Activated naive CD8-positive, alpha-beta T cell treated with anti-CD3 and anti-CD28 coated beads, Interleukin-2, amount 10 ng/mL, durations not matched to agents 7 days and 5 days (primary cell): Measurements from ENCODE around the gene ZNF516. TPM values are rescaled to one million over a fixed set of nuclear protein-coding genes. Genes with fewer than 3 reads are reported as not detected.
A peak's percentile ranks its signal among the peaks of the same experiment; 100 is the strongest.

Experiments
- ATAC-seq: fragments of 150-1000 bp; cut with Tn5 transposase; one replicate; pipeline ENCODE4 v1.10.0; 2021; ENCODE audit warnings: low read depth, moderate library complexity
- POLR2A ChIA-PET: fragments of 350-600 bp; sonication (Branson Sonifier 250); formaldehyde crosslinking; loops from one replicate; lab custom pipeline; 2021; ENCODE audit warnings: antibody characterized with exemption; lab: Charles Lee
- DNase-seq: peaks from one replicate; pipeline ENCODE4 v3.0.0; 2021
- H3K27ac Mint-ChIP-seq: one replicate; pipeline ENCODE4 v1.8.0; 2022; ENCODE audit warnings: mild to moderate bottlenecking, mixed read lengths
- H3K27me3 Mint-ChIP-seq: one replicate; pipeline ENCODE4 v1.8.0; 2022; ENCODE audit warnings: mild to moderate bottlenecking, moderate library complexity, mixed read lengths
- H3K36me3 Mint-ChIP-seq: one replicate; pipeline ENCODE4 v1.8.0; 2021; ENCODE audit warnings: mild to moderate bottlenecking, mixed read lengths
- H3K4me1 Mint-ChIP-seq: one replicate; pipeline ENCODE4 v1.8.0; 2021; ENCODE audit warnings: mixed read lengths
- H3K4me3 Mint-ChIP-seq: one replicate; pipeline ENCODE4 v1.8.0; 2022; ENCODE audit warnings: mild to moderate bottlenecking, moderate library complexity, mixed read lengths
- H3K9me3 Mint-ChIP-seq: one replicate; pipeline ENCODE4 v1.8.0; 2021; ENCODE audit warnings: mixed read lengths
- total RNA-seq, 2 experiments: library from RNA; stranded (reverse); gene quantifications; one replicate each; pipeline ENCODE4 v1.2.3, GENCODE V29; 2021

Gene ZNF516
- total RNA-seq, 2 experiments from 2014 or later: 6.9 to 8.0 TPM

DNA sequence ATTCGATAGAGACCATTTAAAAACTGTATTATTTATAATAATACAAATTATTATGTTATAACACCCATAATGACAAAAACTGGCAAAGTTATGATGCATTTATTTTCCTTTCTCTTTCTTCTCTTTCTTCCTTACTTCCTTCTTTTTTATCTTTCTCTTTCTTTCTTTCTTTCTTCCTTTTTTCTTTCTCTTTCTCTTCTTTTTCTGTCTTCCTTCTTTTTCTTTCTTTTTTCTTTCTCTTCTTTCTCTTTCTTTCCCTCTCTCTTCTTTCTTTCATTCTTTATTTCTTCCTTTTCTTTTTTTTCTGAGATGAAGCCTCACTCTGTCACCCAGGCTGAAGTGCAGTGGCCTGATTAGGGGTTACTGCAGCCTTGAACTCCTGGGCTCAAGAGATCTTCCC lies 27.5 kb upstream of the ZNF516 start:
- Mint-ChIP-seq H3K27me3 (peaks cover 54% of the 10 kb centered on the region), H3K4me3 (no peak overlapping the region), H3K4me1 (peaks cover 8% of the 10 kb centered on the region), H3K9me3 (no peaks in the 10 kb centered on the region), H3K36me3 (peaks cover 2% of the 10 kb centered on the region), H3K27ac (no peak overlapping the region)
- DNase-seq: no peak
- no peak for ATAC-seq
- POLR2A ChIA-PET: no interaction called here

DNA sequence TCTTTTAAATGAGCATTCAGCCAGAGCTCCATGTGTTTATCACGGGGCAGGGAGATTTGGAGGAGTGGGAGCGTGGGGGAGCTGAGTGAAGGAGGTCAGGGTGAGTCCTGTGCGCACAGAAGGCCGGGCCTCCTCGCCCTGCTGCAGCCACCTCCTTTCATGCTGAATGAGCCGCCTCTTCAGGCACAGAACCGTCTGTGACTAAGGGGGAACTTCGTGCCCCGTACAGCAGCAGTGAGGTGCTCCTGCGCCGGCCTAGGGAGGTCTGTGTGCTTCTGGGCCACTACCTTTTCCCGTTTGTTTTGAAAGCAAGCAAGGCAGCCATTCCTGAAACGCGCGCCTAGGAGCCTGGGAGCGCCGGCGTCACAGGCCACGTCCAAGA lies 27.1 kb upstream of the ZNF516 start:
- DNase-seq (no peak), ATAC-seq (no peak)
- no peaks in the 10 kb centered on the region for H3K9me3 Mint-ChIP-seq
- peaks cover 59% of the 10 kb centered on the region for H3K27me3 Mint-ChIP-seq
- POLR2A ChIA-PET: no interaction called here
- H3K27ac Mint-ChIP-seq: no peak overlapping the region
- peaks cover 2% of the 10 kb centered on the region for H3K36me3 Mint-ChIP-seq
- H3K4me1 Mint-ChIP-seq: peaks cover 8% of the 10 kb centered on the region
- H3K4me3 Mint-ChIP-seq: no peak overlapping the region

DNA sequence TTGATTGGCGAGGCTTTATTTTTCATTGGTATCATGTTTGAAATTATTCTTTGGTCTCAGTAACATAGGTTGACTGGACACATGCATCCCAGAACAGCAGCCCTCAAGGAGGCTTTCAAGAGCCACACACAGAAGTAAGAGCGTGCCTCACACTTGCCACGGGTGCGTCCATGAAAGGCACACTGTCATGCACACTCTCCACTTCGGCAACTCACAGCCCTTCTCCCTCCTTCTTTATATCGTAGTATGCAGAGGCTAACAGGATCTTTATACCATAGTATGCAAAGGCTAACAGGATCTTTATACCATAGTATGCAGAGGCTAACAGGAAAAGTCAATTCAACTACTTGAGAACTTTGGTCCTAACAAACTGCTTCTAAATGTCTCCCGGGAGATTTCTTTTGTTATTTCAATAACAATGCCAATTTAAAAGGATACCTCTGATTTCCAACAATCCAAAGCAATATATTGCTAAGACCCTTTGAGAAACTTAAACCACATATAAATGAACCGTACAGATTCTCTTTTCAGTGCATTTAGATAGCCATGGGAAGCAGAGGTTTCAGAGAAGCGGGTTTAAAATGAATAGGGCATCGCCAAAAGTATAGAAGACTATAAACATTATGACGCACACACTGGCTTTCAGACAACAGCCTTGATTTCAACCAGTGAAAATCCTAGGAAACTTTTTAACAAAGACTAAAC lies 26.5 kb upstream of the ZNF516 start:
- Mint-ChIP-seq H3K27ac (no peak overlapping the region), H3K27me3 (peaks cover 61% of the 10 kb centered on the region)

DNA sequence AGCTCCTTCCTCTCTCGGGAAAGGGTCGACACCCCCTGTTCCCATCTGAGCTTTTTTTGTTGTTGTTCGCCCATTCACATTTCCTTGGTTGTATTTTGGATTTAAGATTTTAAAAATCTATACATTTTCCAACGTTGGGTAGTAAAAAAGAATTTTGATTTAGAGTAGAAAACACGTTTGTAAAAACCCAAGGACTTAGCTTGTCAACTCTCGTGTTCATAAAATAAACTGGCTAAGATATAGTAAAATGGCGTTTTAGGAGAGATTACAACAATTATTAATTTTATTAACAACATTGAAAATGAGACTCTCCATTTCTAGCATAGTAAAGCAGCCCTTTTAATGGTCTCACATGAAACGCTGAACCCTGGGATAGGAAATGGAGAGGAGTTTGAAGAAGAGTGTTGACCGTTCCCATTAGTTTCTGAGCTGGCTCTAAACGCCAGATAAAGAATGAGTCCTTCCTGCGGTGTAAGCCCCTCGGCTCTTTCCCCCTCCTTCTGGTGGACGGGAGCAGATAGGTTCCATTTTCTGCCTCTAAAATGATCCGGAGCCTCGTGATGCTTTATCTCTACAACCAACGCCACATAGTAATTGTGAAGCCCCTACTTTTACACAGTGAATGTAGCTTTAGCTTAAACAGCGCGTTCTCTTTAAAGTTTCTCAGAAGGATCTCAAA lies 24.0 kb upstream of the ZNF516 start:
- H3K4me1 Mint-ChIP-seq: peaks cover 3% of the 10 kb centered on the region
- no peak overlapping the region for H3K27ac Mint-ChIP-seq
- peaks cover 2% of the 10 kb centered on the region for H3K36me3 Mint-ChIP-seq
- POLR2A ChIA-PET: no interaction called here
- peaks cover 52% of the 10 kb centered on the region for H3K27me3 Mint-ChIP-seq
- DNase-seq (no peak), ATAC-seq (no peak)
- H3K4me3 Mint-ChIP-seq: peak overlapping the region; percentile 35
- no peaks in the 10 kb centered on the region for H3K9me3 Mint-ChIP-seq

More for the DNA sequence above, 26.5 kb upstream of the ZNF516 start:
- ATAC-seq (no peak), DNase-seq (no peak)
- Mint-ChIP-seq H3K4me1 (peaks cover 8% of the 10 kb centered on the region), H3K9me3 (no peaks in the 10 kb centered on the region), H3K4me3 (no peak overlapping the region), H3K36me3 (peaks cover 2% of the 10 kb centered on the region)
- POLR2A ChIA-PET: no interaction called here

DNA sequence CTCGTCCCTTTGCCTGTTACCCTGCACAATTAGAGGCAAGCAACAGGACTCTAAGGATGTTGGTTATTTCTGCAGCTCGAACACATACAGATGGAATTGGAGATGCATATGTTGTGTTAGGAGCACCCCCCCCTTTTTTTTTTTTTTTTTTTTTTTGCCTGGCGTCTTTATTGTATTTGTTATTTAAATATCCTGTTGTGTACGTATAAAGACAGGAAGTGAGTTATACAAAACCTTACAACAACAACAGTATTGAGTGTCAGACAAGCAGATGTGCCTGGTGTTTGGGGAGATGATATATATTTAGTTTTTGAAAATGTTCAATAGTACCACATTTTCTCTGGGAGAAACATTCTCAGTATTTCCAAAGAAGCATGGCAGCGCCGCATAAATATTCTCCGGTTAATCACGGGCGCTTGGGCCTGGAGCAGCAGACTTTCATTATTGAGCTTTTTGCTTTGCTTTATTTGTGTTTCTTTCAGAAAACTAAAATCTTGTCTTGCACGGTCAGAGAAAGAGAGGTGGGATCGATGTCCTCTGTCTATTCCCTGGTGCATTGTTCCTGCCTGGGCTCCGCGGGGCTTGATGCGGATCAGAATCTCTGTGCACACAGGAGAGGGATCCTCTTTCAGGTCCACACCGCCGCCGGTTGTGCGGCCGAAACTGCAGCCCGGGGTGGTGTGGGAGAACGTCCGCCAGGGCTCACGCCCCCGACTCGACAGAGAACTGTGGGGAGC lies 23.2 kb upstream of the ZNF516 start:
- no peak for DNase-seq
- H3K27me3 Mint-ChIP-seq: peaks cover 49% of the 10 kb centered on the region
- POLR2A ChIA-PET: interaction anchor here (0.7 kb wide), 1 partner anchor 67 kb away, joined by 6 read pairs; no protein-coding TSS in a partner anchor

DNA sequence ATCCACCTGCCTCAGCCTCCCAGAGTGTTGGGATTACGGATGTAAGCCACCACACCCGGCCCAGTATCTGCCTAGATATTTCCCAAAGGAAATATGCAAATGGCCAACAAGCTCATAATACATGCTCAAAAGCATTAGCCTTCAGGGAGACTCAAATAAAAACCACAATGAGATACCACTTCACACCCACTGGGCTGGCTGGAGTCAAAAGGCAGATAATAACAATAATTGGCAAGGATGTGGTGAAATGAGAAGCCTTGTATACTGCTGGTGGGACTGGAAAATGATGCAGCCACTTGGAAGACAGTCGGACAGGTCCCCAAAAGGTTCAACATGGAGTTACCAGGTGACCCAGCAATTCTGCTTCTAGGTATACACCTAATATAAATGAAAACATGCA lies 20.5 kb upstream of the ZNF516 start:
- H3K36me3 Mint-ChIP-seq: peaks cover 2% of the 10 kb centered on the region
- no peaks in the 10 kb centered on the region for H3K9me3 Mint-ChIP-seq
- H3K27ac Mint-ChIP-seq: no peak overlapping the region
- ATAC-seq (no peak), DNase-seq (no peak)
- H3K27me3 Mint-ChIP-seq: peaks cover 44% of the 10 kb centered on the region
- POLR2A ChIA-PET: no interaction called here
- H3K4me3 Mint-ChIP-seq: no peak overlapping the region
- H3K4me1 Mint-ChIP-seq: peaks cover 3% of the 10 kb centered on the region

More for the DNA sequence above, 23.2 kb upstream of the ZNF516 start:
- ATAC-seq: no peak
- no peak overlapping the region for H3K27ac Mint-ChIP-seq
- peaks cover 3% of the 10 kb centered on the region for H3K4me1 Mint-ChIP-seq
- H3K4me3 Mint-ChIP-seq: peak overlapping the region; percentile 35
- H3K9me3 Mint-ChIP-seq: no peaks in the 10 kb centered on the region
- H3K36me3 Mint-ChIP-seq: peaks cover 2% of the 10 kb centered on the region

DNA sequence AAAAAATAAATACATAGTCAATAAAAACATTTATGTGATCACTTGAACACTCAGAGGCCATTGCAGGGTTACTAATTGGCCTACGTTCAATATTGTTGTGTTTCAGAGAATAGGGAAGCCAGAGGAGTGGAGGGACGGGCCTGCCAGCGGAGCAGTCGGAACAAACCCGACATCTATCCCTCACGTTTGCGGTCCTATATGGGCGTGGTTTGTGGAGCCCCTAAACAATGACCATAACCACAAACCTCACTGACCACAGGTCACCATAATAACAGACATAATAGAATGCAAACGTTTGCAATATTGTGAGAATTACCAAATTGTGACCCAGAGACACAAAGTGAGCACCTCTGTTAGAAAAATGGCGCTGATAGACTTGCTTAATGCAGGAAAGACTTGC lies 19.5 kb upstream of the ZNF516 start:
- POLR2A ChIA-PET: no interaction called here
- Mint-ChIP-seq H3K27me3 (peaks cover 39% of the 10 kb centered on the region), H3K36me3 (peaks cover 2% of the 10 kb centered on the region), H3K4me3 (no peak overlapping the region), H3K9me3 (no peaks in the 10 kb centered on the region), H3K4me1 (peaks cover 3% of the 10 kb centered on the region), H3K27ac (no peak overlapping the region)
- no peak for DNase-seq
- no peak for ATAC-seq

DNA sequence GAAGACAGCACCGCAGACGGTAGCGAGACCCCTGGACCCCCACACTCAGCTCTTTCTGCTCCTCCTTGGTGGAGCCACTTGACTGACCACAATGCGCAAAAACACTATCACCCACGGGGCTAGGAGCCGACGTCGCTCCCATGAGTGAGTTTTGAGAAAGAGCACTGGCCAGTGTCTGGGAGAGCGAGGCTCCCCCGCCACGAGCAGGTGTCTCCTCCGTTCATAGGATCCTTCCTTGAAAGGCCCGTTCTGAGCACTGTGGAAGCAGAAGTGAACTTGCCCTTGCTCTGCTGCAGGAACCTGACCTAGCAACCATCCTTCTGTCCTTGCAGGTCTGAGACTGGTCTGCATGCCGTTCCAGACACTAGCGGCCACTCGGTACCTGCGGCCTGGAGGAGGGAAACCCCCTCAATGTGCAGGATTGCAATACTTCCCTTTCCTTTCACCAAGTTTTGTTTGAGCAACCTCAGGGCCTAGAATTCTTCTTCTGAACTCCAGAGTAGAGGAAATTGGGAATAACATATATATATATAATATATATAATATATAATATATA lies 12.9 kb upstream of the ZNF516 start:
- no peaks in the 10 kb centered on the region for H3K36me3 Mint-ChIP-seq
- H3K9me3 Mint-ChIP-seq: no peaks in the 10 kb centered on the region
- ATAC-seq: no peak
- POLR2A ChIA-PET: no interaction called here
- DNase-seq: no peak
- no peak overlapping the region for H3K4me3 Mint-ChIP-seq
- no peaks in the 10 kb centered on the region for H3K4me1 Mint-ChIP-seq
- peaks cover 4% of the 10 kb centered on the region for H3K27me3 Mint-ChIP-seq
- H3K27ac Mint-ChIP-seq: no peak overlapping the region

DNA sequence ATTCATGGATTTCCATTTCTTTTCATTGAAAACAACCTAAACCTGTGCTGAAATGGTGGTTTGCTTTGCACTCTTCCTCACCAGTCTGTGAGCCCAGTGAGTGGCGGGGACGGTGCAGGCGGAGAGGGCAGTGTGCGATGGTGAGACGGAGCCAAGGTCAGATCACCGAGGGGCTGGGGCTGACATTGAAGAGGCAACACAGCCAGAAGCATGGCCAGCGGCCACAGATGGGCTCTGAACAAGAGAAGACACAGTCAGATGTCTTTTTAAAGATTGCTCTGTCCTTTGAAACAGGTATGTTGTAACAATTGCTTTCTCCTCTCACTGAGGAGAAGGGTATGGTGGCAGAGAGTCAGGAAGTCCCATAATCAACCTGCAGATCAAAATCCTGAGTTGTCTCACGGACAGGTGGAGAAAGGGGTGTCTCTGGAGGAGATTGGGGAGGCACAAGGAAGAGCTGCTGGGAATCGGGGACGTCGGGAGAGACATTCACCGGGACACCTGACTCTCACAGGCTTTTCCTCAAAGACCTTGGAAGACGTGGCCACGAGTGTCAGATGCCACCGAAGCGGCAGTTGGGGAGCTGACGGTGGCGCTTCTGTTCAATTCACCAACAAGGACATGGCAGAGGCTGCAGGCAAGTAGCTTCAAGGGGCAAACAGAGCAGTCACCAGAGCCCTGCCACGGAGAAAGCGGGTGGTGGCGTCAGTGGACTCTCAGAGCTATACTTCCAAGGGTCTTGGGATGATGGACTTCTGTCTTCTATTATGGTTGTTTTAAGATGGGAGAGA lies 12.1 kb upstream of the ZNF516 start:
- ATAC-seq (no peak), DNase-seq (no peak)
- Mint-ChIP-seq H3K9me3 (no peaks in the 10 kb centered on the region), H3K4me3 (no peak overlapping the region), H3K36me3 (no peaks in the 10 kb centered on the region), H3K4me1 (no peaks in the 10 kb centered on the region), H3K27me3 (peaks cover 4% of the 10 kb centered on the region), H3K27ac (no peak overlapping the region)
- POLR2A ChIA-PET: no interaction called here

DNA sequence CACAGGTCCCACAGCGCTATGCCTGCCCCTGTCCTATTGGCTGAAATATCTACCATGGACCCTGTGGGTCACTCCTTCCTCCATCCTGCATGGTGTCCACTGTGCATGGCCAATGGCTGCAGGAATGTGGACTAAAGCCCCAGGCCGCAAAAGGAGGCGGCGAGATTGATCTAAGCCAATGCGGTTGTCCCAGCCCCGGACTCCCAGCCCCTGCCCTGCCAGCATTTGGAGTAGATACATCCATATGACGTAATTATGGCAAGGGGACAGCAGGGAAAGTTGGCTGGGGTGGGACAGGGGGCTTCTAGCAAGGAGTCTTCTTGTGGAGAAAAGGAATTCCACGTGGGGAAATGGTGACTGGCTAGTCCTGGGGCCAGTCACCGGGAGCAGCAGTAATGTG lies 11.4 kb upstream of the ZNF516 start:
- Mint-ChIP-seq H3K9me3 (no peaks in the 10 kb centered on the region), H3K4me3 (no peak overlapping the region), H3K36me3 (no peaks in the 10 kb centered on the region), H3K27ac (no peak overlapping the region), H3K27me3 (peaks cover 4% of the 10 kb centered on the region), H3K4me1 (no peaks in the 10 kb centered on the region)
- POLR2A ChIA-PET: no interaction called here
- no peak for ATAC-seq
- no peak for DNase-seq

DNA sequence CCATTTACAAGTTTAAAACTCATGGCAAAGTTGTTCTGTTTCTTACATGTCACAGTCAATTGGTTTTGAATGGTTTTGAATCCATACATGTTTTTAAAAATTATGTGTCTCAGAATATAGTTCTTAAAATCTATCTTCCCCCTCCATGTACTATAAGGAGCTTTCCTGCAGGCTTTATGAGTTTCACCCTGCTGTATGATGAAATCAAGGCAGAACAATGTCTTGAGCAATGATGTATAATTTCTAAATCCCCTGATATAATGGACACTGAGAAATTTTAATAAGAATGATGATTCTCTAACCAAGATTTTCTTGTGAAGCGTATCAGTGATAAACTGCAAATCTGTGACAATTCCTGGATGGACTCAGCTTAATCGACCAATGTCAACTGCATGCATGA lies 10.6 kb upstream of the ZNF516 start:
- H3K27me3 Mint-ChIP-seq: peaks cover 4% of the 10 kb centered on the region
- POLR2A ChIA-PET: no interaction called here
- H3K4me1 Mint-ChIP-seq: no peaks in the 10 kb centered on the region
- no peak overlapping the region for H3K27ac Mint-ChIP-seq
- no peak for ATAC-seq
- no peak overlapping the region for H3K4me3 Mint-ChIP-seq
- no peaks in the 10 kb centered on the region for H3K36me3 Mint-ChIP-seq
- no peak for DNase-seq
- H3K9me3 Mint-ChIP-seq: no peaks in the 10 kb centered on the region

DNA sequence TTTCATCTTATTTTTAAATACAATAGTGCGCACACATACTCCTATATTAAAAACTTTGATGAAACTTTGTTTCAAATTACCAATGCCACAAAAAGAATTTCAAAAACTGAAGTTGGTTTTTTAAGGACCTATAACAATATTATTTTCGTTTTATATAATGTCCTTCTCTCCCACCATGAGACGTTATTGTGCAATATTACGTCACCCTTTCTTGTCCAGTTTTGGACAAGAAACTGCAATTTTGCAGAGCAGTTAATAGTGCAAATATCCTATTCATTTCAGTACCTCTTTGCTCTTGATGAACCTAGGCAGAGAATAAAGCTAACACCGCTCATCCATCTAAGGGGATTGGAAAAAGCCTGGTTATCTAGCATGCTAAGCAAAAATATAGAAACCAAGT lies 9.7 kb upstream of the ZNF516 start:
- H3K27me3 Mint-ChIP-seq: peaks cover 4% of the 10 kb centered on the region
- H3K9me3 Mint-ChIP-seq: no peaks in the 10 kb centered on the region
- H3K36me3 Mint-ChIP-seq: no peaks in the 10 kb centered on the region
- H3K27ac Mint-ChIP-seq: no peak overlapping the region
- no peak overlapping the region for H3K4me3 Mint-ChIP-seq
- no peak for ATAC-seq
- POLR2A ChIA-PET: interaction anchor here (0.6 kb wide), 1 partner anchor 53 kb away, joined by 4 read pairs; no protein-coding TSS in a partner anchor
- no peak for DNase-seq
- H3K4me1 Mint-ChIP-seq: no peaks in the 10 kb centered on the region
